ENCODE measurements around the gene FGFBP3.

FGFBP3 gene, protein sequence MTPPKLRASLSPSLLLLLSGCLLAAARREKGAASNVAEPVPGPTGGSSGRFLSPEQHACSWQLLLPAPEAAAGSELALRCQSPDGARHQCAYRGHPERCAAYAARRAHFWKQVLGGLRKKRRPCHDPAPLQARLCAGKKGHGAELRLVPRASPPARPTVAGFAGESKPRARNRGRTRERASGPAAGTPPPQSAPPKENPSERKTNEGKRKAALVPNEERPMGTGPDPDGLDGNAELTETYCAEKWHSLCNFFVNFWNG

DNA sequence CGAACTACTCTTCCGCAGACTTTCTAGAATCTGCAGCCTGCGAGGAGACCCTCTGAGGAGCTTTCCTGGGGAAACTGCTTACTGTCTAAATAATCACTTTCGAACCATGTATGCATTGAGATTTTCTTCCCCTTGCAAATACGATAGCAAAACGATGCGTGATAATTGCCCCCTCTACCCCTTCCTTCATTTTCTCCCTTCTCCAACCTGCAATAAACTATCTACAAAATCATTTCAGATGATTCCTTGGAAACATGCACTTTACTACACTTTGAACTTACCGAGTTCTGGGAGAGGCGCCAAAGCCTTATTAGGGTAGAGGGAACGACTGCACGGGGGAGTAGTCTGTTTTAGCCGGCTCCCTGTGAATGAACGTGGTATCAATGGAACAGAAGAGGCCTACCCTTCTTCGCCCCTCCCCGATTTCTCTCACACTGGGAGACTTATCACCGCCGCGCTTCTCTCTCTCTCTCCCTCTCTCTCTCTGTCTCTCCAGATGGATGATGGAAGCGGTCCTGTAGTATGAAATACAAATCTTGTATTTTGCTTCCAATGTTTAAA is at the start of gene FGFBP3:
Gene FGFBP3, minus strand, starts transcription at position 370 of the 561 bp plus-strand sequence. CDS start 517 bp downstream, outside the sequence.
- peak; percentile 22 for DNase-seq

DNA sequence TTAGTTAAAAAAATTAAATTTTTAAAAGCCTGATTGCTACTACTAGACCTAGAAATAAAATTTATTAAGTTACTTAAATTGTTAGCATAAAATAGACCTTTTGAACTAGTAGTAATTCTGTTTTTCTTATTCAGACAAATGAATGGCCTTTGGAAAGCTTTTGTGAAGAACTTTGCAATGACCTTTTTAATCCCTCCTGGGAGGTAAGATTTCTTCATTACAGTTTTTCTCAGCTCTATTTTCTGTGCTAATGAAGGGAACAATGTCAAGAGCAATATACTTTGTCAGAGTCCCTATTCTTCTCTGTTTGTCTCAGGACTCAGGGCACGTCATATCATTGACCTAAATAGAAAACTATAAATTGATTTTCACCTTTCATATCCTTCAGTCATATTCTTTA is 47.8 kb upstream of the FGFBP3 start:
- DNase-seq = no peak

DNA sequence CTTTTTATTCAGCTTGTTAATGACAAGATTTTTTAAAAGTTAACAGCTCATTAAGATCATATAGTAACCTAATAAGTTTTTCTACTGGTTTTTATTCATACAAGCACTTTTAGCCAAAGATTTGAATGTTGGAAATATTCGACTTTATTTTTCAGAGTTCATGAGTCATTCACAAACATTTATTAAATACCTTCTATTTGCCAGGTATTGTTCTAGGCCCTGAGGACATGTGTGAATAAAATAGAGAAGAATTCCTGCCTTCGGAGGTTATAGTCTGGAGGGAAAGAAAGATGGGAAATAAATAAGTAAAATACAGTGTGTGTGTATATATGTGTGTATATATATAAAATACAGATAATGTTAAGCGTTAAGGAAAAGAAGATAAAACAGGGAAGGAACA is 45.8 kb upstream of the FGFBP3 start:
- DNase-seq = no peak

DNA sequence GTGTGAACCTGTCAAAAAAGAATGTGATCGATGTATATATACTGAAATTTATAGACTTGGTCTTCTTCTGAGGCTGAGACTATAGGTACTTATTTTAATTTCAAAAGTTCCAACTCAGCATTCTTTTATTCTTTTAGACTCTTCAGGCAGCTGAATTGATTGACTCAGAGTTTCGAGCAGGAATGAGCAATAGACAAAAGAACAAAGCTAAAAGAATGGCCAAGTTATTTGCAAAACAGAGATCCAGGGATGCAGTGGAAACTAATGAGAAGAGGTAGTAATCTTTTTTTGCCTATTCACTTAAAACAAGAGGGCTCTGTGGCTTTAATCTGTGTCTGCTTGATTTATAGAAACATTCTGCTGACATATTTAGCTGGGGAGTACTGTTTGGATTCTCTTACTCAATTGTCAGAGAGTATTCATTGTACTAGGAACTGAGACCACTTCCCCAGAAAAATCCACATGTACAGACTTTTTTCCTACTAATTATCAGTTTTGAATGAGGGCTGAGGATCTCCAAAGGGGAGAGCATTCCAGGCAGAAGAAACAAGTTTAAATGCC is 44.4 kb upstream of the FGFBP3 start:
- DNase-seq = peak; percentile 42

DNA sequence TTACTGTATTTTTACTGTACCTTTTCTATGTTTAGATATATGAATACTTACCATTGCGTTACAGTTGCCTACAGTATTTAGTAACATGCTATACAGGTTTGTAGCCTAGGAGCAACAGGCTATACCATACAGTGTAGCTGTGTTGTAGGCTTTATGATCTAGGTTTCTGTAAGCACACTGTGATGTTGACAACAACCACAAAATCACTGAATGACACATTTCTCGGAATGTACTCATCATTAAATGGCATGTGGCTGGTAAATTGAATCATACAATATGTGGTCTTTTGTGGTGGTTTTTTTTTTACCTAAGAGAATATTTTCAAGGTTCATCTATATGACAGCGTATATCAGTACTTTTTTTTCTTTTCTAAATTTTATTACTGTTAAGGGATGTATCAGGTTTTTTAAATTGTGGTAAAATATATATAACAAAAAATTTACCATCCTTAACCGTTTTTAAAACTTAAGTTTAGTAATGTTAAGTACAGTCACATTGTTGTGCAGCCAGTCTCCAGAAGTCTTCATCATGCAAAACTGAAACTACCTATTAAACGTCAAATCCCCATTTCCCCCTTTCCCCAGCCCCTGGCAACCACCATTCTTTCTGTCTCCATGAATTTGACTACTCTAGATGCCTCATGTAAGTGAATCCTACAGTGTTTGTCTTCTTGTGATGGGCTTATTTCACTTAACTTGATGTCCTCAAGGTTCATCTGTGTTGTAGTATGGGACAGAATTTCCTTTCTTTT is 35.8 kb upstream of the FGFBP3 start:
- no peak for DNase-seq

DNA sequence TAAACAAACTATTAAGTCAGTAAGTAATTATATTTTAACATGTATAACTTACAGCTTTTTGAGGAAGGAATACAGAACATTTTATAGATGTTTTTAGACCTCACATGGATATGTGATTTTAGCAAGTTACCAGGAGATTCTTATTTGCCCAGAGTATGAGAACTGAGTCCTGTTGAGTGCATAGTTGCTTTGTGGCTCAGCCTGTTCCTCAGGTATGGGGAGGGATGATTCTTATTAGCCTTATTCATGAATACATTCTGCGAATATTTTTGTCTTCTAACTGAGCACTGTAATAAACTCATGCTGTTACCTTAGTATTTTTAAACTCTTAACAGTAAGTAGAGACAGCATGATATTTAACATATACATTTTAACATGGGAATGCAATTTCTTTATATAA is 32.1 kb upstream of the FGFBP3 start:
- DNase-seq = no peak

DNA sequence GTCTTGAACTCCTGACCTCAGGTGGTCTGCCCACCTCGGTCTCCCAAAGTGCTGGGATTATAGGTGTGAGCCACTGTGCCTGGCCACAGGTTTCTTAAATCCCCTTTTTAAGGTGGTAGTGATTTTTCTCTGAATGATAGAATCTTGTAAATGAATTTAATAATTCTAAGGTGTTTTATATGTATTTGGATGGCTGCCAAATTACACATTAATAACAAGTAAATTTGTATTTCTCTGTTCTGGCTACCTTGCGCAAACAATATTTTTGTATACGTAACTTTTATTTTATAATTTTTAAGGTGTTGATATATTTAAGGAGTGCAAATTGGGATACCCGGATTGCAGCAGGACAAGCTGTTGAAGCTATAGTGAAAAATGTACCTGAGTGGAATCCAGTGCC is 30.4 kb upstream of the FGFBP3 start:
- no peak for DNase-seq

DNA sequence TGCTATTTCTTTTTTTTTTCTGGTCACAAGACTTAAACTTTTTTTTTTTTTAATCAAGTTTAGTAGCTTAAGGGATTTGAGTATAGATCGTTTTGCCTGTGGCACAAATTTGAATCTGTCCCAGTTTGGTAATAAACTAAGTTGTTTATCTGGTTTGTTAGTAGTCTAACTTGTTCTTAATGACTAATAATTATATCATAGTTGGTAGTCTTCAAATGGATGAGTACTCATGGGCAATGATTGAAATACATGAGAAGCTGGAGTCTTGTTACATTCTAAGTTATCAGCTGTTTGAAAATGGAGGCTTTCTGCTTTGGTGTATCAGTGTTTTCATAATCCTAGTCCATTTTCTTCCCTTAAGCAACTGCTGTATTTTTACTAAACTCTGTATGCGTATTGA is 26.6 kb upstream of the FGFBP3 start:
- no peak for DNase-seq

DNA sequence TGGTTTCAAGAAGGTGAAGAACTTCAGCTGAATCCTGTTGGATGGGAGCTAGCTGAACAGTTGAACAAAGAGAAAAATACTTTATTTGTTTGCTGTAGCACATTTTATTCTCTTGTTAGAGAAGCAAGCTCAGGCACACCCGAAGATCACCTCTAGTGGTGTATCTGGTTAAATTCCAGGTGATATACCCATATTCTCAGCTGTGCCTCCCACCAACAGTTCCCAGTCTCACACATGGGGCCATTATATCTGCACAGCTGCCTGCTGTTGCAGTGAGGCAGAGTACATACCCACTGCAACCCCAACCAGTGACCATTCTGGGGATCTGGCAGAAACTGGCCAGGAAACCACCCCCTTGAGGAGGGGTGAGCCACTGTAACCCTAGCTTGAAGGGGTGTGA is 23.5 kb upstream of the FGFBP3 start:
- no peak for DNase-seq

DNA sequence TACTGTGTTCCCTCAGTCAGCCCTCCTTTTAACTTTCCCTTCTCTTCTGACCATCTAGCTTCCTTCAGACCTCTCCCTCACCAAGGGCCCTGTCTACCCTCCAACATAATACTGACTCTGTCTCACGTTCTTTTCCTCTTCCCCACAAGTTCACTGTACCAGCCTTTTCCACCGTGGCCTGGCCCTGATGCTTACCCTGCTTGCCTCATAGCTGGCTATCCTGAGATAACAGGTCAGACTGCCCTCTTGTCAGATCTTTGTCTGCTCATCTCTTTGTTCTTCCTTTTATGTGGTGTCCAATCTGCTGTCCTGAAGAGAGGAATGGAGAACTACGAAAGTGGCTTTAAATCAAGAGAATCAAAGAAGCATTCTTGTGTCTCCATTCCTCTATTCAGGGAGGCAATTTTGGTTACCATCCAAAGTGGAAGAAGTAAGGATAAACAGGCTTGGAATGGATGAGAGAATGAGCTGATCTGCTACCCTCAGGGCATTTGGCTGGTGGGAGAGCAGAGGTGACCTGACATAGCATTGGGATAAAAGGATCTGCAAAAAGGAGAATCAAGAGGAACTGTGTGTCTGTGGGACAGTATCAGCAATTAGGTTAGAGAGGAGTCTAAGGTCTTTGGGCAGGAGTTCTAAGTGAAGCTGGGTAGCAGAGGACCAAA is 22.4 kb upstream of the FGFBP3 start:
- DNase-seq = no peak

DNA sequence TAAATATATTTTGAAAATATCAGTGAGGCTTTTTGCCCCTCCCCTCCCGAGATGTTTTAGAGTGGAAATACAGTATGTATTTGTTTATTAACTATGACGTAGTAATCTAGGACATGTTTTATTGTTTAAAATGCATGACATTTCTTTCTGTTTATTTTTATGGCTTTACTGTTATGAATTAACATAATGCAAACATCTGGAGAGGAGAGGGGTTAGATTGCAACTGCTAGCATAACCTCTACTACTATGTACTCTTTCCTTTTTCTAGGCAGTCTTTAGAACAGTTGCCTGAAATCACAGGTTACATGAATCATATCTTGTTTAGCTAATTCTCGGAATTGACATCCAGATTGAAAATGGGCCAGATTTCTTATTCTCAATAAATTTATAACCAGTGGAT is 21.7 kb upstream of the FGFBP3 start:
- no peak for DNase-seq

DNA sequence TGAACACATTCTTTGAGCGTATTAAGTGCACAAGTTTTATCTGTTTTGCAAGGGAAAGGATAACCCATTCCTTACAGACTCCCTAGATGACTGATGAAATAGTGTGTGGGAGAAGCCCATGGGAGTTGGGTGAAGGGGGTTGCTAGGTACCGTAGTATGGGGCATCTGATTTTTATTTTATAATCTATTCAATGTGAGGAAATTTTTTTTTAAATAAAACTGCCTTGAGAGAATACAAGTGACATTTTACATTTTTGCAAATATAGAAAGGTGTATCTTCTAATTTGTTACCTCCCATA is 15.7 kb upstream of the FGFBP3 start:
- no peak for DNase-seq

DNA sequence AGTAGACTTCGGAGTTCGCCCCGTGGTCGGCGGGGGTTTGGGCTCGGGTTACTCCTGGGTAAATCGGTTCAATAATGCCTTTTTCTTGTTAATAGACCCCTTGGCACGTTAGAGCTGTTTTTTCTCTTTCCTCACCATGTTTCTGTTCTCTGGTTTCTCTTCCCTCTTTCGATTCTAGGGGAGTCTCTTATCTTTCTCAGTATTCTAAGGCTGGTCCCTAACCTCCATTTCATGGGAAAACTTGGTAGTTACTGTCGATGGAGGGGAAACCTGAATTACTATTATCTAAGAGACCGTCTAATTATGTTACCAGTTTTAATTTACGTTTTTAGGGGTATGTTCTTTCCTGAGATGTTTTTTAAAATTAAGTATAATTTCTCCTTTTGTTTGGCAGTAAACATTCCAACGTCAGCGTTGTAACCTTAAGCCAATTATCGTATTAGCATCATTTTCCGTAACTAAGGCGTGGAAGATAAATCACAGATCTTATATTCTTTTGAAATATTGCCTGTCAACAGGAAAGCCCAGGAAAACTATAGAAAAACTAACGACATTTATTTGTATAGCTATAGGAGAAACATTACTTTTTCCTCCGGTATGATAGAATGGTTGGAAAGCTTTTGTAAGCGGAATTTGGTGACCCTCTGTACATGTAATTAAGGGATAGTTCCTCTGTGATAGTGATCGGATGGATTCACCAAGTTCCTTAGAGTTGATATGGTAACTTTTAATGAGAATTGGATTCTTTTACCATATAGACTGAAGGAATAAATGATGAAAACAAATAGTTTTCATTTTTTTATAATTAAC is 15.1 kb upstream of the FGFBP3 start:
- DNase-seq = peak; percentile 56

DNA sequence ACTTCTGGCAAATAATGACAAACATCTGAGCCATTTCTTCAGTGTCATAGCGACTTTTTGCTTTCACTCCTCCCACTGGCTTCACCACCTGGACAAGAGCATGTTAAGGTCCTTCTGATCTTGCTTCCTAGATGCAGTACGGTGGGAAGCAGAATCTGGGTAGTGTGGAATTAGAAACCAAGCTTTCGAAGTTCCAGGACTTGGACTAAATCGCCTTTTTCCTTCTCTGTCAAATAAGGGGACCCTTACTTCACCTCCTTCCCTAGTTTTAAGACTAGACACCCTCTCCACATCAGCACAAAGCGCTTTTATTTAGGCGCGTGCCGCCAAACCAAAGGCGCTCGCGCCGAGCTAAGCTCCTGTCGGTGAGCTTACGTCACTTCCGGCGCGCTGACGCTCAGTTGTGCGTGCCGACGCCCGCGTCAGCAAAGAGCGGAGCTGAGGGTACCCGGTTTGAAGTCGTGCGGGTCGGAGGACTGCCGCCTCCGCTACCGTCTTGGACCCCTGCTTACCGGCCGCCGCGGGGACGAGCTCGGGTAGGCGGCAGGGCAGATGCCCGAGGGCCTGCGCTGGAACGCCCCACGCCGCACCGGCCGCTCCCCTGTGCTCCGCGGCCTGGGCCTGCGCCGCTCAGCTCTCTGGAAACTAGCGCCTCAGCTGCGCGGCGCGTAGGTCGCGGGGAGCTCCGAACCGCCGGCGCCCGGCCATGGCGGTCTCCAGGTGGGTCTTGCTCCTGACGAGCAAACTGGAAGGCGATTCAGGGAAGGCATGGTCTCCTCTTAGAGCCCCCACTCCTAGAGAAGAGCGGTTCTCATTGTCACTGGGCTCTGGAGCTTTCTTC is 14.3 kb upstream of the FGFBP3 start, which contains the start of gene BTAF1:
Gene BTAF1, plus strand, starts transcription at position 400 of the 841 bp plus-strand sequence. Its CDS starts 307 bp downstream, at position 707.
- DNase-seq = peak; percentile 88

DNA sequence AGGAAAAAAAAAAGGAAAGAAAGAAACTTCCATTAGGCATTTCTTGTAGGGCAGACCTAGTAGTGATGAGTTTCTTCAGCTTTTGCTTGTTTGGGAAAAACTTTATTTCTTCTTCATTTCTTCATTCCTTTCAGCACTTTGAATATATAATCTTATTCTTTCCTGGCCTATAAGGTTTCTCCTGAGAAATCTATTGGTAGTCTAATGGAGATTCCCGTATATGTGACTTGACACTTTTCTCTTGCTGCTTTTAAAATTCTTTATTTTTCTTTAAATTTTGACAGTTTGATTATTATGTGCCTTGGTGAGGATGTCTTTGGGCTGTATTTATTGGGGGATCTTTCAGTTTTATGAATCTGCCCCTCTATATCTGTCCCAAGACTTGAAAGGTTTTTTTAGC is 10.4 kb upstream of the FGFBP3 start:
- no peak for DNase-seq

DNA sequence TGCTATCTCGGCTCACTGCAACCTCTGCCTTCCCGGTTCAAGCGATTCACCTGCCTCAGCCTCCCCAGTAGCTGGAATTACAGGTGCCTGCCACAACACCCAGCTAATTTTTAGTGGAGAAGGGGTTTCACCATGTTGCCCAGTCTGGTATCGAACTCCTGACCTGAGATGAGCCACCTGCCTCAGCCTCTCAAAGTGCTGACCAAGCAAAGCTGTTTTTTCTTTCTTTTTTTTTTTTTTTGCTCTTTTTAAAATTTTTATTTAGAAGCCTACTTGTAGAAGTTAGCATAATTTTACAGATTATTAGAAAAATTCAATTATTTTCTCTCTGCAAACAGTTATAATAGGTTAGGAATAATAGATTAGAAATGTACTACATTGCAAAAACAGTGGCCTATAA is 1.2 kb upstream of the FGFBP3 start:
- no peak for DNase-seq

DNA sequence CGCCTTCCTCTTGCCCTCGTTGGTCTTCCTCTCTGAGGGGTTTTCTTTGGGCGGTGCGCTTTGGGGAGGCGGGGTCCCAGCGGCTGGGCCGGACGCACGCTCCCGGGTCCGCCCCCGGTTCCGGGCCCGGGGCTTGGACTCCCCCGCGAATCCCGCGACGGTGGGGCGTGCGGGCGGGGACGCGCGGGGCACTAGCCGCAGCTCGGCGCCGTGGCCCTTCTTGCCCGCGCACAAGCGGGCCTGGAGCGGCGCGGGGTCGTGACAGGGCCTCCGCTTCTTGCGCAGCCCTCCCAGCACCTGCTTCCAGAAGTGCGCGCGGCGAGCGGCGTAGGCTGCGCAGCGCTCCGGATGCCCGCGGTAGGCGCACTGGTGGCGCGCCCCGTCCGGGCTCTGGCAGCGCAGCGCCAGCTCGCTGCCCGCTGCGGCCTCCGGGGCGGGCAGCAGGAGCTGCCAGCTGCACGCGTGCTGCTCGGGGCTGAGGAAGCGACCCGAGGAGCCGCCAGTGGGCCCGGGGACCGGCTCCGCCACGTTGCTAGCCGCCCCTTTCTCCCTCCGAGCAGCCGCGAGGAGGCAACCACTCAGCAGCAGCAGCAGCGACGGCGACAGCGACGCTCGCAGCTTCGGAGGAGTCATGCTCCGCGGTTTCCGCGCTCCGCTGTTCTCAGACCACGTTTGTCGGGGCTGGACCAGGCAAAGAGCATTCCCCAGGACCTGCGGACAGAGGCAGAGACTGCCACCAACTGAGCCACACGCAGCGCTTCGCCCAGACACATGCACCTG is 759 bp downstream of the FGFBP3 start:
- peak; percentile 81 for DNase-seq

DNA sequence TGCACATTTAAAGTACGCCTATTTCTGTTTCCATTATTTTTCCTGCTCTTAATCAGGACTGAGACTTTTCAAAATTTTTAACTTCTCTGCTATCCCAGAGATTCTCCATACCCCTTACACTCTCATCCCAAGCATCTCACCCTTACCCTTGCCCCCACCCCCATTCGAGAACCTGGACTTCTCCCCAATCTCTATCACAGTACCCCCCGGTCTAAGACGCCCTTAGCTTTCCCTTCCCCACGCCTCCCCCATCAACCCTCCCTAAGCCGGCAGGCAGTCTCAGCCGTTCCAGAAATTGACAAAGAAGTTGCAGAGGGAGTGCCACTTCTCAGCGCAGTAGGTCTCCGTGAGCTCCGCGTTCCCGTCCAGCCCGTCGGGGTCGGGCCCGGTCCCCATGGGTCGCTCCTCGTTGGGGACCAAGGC is 1.4 kb downstream of the FGFBP3 start:
- DNase-seq = no peak

DNA sequence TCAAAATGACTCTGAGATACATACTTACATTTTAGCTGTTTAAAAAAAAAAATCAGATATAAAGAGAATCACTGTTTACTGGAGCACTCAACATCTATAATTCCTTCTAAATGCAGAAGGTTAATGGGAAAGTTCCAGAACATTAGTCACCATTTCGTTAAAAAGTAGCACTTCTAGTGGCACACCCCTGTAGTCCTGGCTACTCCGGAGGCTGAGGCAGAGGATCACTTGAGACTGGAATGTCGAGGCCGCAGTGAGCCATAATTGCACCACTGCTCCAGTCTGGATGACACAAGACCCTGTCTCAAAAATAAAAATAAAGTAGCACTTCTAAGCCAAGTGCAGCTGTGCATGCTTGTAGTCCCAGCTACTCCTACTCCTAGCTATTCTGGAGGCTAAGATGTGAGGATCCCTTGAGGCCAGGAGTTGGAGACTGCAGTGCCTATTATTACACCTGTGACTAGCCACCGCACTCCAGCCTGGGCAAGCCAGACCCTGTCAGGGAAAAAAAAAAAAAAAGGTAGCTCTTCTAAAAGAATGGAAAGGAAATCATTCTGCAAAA is 2.2 kb downstream of the FGFBP3 start:
- no peak for DNase-seq

Data from MV-4-11 (cell line).